ENCODE data around the gene AKNA. TPM values are rescaled to one million over a fixed set of nuclear protein-coding genes. Genes with fewer than 3 reads are reported as not detected.
A peak's percentile ranks its signal among the peaks of the same experiment; 100 is the strongest.

AKNA gene
- total RNA-seq, 1 donor from 2014 or later: 16.0 TPM

DNA sequence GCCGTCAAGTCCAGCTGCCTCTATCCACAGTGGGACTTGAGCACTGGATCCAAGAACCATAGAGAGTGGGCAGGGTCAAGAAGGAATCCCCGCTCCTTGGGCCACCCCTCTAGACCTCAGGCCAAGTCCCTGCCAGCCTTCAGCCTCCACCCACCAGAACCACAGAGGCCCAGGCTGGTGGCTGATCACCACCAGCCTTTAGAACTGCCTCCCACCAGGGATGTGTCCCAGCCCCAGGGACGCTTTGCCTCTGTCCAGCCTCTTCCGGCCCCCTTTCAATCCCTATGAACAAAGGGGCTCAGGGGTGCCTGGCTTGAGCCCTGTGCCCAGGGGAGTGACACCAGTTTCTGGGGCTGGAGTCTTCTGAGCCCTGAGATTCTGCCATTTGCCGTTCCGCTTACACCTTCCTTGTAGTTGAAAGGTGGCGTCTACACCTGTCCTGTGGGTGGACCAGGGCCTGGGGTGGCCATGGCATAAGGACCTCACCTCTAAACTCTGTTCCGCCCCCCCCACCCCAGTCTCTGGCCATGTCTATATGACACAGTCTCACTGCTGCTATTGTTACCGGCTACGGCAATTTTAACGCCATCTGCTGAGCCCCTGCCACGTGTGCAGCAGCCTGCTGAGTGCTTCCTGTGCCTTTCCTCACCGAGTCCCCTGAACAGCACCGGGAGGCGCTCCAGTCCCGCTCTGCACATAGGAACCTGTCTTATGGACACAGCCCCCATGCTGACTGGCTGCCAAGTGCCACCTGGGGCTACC is 100.6 kb downstream of the AKNA start:
- DNase-seq (ENCODE audit: low read depth): no peak
- no peak overlapping the region for H3K4me3 ChIP-seq (ENCODE audit: insufficient read depth, low read depth, low read length)

DNA sequence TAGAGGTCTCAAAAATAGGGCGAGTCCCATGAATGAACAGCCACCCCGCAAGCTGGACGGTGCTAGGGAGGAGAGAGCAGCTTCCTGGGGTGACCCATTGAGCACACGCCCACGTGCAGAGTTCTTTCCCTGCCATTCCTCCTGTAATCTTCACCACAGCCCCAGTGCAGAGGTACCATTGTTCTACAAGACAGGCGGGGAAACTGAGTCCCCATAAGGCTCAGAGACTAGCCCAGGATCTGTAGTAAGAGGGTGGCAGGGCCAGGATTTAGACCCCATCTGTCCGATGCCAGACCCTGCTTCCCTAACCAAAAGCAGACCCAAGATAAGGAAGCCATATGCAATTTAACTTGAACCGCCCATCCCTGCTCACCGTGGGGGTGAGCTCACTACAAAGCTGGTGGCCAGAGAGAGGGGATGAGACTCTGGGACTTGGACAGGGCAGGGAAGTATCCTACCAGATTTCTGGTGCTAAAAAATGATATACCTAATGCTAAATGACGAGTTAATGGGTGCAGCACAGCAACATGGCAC is 101.6 kb downstream of the AKNA start:
- Histone ChIP-seq H2AFZ (ENCODE audit: low read depth, low read length) (no peak overlapping the region), H3K79me2 (ENCODE audit: insufficient read depth, low read length) (no peaks in the 10 kb centered on the region), H3K4me2 (ENCODE audit: low read length) (peak overlapping the region; percentile 33), H3K36me3 (ENCODE audit: insufficient read depth, low read length) (no peaks in the 10 kb centered on the region), H3K27ac (ENCODE audit: low read depth, low read length) (no peak overlapping the region), H3K27me3 (ENCODE audit: insufficient read depth, low read length) (no peaks in the 10 kb centered on the region), H3K9ac (ENCODE audit: low read length) (no peak overlapping the region), H3K4me1 (ENCODE audit: insufficient read depth, low read length) (peaks cover 54% of the 10 kb centered on the region), H4K20me1 (ENCODE audit: insufficient read depth, low read length) (no peaks in the 10 kb centered on the region), H3K4me3 (ENCODE audit: insufficient read depth, low read depth, low read length) (no peak overlapping the region), H3K9me3 (ENCODE audit: insufficient read depth, low read depth, low read length) (no peaks in the 10 kb centered on the region)
- H3K4me1 Mint-ChIP-seq (ENCODE audit: low read depth, unreplicated experiment): peaks cover 43% of the 10 kb centered on the region
- DNase-seq (ENCODE audit: low read depth) (no peak), FAIRE-seq (no peak)
- no peaks in the 10 kb centered on the region for H3K9me3 Mint-ChIP-seq (ENCODE audit: unreplicated experiment)
- peaks cover 13% of the 10 kb centered on the region for H3K36me3 Mint-ChIP-seq (ENCODE audit: low read depth, unreplicated experiment)
- no peak overlapping the region for H3K4me3 Mint-ChIP-seq (ENCODE audit: unreplicated experiment)
- H3K27ac Mint-ChIP-seq (ENCODE audit: unreplicated experiment): peak overlapping the region; percentile 85
- no peaks in the 10 kb centered on the region for H3K27me3 Mint-ChIP-seq (ENCODE audit: low read depth, unreplicated experiment)
- no peak for TF ChIP-seq EZH2 (IDR thresholded peaks at IDR 0.05; ENCODE audit: insufficient read depth, low read length)
- TF ChIP-seq, protein P1, sequence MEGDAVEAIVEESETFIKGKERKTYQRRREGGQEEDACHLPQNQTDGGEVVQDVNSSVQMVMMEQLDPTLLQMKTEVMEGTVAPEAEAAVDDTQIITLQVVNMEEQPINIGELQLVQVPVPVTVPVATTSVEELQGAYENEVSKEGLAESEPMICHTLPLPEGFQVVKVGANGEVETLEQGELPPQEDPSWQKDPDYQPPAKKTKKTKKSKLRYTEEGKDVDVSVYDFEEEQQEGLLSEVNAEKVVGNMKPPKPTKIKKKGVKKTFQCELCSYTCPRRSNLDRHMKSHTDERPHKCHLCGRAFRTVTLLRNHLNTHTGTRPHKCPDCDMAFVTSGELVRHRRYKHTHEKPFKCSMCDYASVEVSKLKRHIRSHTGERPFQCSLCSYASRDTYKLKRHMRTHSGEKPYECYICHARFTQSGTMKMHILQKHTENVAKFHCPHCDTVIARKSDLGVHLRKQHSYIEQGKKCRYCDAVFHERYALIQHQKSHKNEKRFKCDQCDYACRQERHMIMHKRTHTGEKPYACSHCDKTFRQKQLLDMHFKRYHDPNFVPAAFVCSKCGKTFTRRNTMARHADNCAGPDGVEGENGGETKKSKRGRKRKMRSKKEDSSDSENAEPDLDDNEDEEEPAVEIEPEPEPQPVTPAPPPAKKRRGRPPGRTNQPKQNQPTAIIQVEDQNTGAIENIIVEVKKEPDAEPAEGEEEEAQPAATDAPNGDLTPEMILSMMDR (IDR thresholded peaks at IDR 0.05; ENCODE audit: insufficient read depth, low read depth, low read length): no peak

More for the DNA sequence above, 100.6 kb downstream of the AKNA start:
- Histone ChIP-seq H3K36me3 (ENCODE audit: insufficient read depth, low read length) (no peaks in the 10 kb centered on the region), H3K27me3 (ENCODE audit: insufficient read depth, low read length) (no peaks in the 10 kb centered on the region), H3K79me2 (ENCODE audit: insufficient read depth, low read length) (no peaks in the 10 kb centered on the region), H3K9ac (ENCODE audit: low read length) (no peak overlapping the region), H3K27ac (ENCODE audit: low read depth, low read length) (no peak overlapping the region), H3K4me2 (ENCODE audit: low read length) (no peak overlapping the region), H3K9me3 (ENCODE audit: insufficient read depth, low read depth, low read length) (no peaks in the 10 kb centered on the region), H3K4me1 (ENCODE audit: insufficient read depth, low read length) (peaks cover 45% of the 10 kb centered on the region), H4K20me1 (ENCODE audit: insufficient read depth, low read length) (no peaks in the 10 kb centered on the region), H2AFZ (ENCODE audit: low read depth, low read length) (no peak overlapping the region)
- H3K4me3 Mint-ChIP-seq (ENCODE audit: unreplicated experiment): no peak overlapping the region
- TF ChIP-seq, protein P1 (IDR thresholded peaks at IDR 0.05; ENCODE audit: insufficient read depth, low read depth, low read length): no peak
- H3K27ac Mint-ChIP-seq (ENCODE audit: unreplicated experiment): peak overlapping the region; percentile 62
- no peak for FAIRE-seq
- no peaks in the 10 kb centered on the region for H3K9me3 Mint-ChIP-seq (ENCODE audit: unreplicated experiment)
- H3K36me3 Mint-ChIP-seq (ENCODE audit: low read depth, unreplicated experiment): peaks cover 7% of the 10 kb centered on the region
- H3K4me1 Mint-ChIP-seq (ENCODE audit: low read depth, unreplicated experiment): peaks cover 39% of the 10 kb centered on the region
- H3K27me3 Mint-ChIP-seq (ENCODE audit: low read depth, unreplicated experiment): no peaks in the 10 kb centered on the region
